HepG2 (cell line): ENCODE results near the gene CENPW. TPM values are rescaled to one million over a fixed set of nuclear protein-coding genes. Genes with fewer than 3 reads are reported as not detected.

Experiments used
- CBX1 ChIP-seq: IDR thresholded peaks from one replicate; pipeline ENCODE4 v1.6.1; 2016; ENCODE audit warnings: antibody characterized with exemption, low read depth
- HOXA9 ChIP-seq: sonication (generic); formaldehyde crosslinking; IDR thresholded peaks from 2 replicates; pipeline ENCODE4 v1.8.1; 2022; ENCODE audit warnings: missing genetic modification reagents, mild to moderate bottlenecking, moderate library complexity, borderline replicate concordance
- KLF15 ChIP-seq: sonication (generic); formaldehyde crosslinking; IDR thresholded peaks from 2 replicates; pipeline ENCODE4 v1.8.1; 2023; ENCODE audit warnings: borderline replicate concordance, mild to moderate bottlenecking, inconsistent platforms, missing genetic modification reagents, mixed read lengths
- MED8 ChIP-seq: sonication (generic); formaldehyde crosslinking; IDR thresholded peaks from 2 replicates; pipeline ENCODE4 v1.8.1; 2023; ENCODE audit warnings: mild to moderate bottlenecking, missing genetic modification reagents; ENCODE audit not compliant: insufficient replicate concordance
- MIXL1 ChIP-seq: IDR thresholded peaks from 2 replicates; pipeline ENCODE4 v1.6.1; 2016
- ZC3H13 ChIP-seq: sonication (generic); formaldehyde crosslinking; IDR thresholded peaks from 2 replicates; pipeline ENCODE4 v1.8.1; 2023; ENCODE audit warnings: mild to moderate bottlenecking, missing genetic modification reagents, moderate library complexity
- ZMYM4 ChIP-seq: sonication (generic); formaldehyde crosslinking; IDR thresholded peaks from 2 replicates; pipeline ENCODE4 v1.8.1; 2023; ENCODE audit warnings: mild to moderate bottlenecking, missing genetic modification reagents
- ZNF326 ChIP-seq: sonication (generic); formaldehyde crosslinking; IDR thresholded peaks from 2 replicates; pipeline ENCODE4 v1.4.0; 2020; ENCODE audit warnings: missing genetic modification reagents, borderline replicate concordance
- ZNF34 ChIP-seq: sonication (generic); formaldehyde crosslinking; IDR thresholded peaks from 2 replicates; pipeline ENCODE4 v1.4.0; 2020; ENCODE audit warnings: mild to moderate bottlenecking, missing genetic modification reagents, borderline replicate concordance
- ZNF460 ChIP-seq: sonication (generic); formaldehyde crosslinking; IDR thresholded peaks from 2 replicates; pipeline ENCODE4 v1.5.1; 2020; ENCODE audit warnings: missing genetic modification reagents, mild to moderate bottlenecking, borderline replicate concordance
- ZNF501 ChIP-seq: sonication (generic); formaldehyde crosslinking; IDR thresholded peaks from 2 replicates; pipeline ENCODE4 v1.5.1; 2020; ENCODE audit warnings: mild to moderate bottlenecking, moderate library complexity, missing genetic modification reagents
- polyA plus RNA-seq, 8 experiments: library from polyadenylated mRNA; depleted of rRNA in 3 of 8; stranded (reverse) in 7 of 8; unstranded in 1 of 8; fragments of >200 nt; fragmentation: Illumina TruSeq in 4 of 8; extraction: Trizol in 4 of 8; gene quantifications; 2 replicates each; pipeline versions ENCODE4 v1.2.1 to v1.2.3, GENCODE V29; 2011 to 2016; ENCODE audit warnings: low read depth in 4 of 8, missing spikeins in 1 of 8, mixed read lengths in 1 of 8; ENCODE audit not compliant: insufficient read depth in 1 of 8
- total RNA-seq, 5 experiments: library from RNA; depleted of rRNA; stranded (reverse); fragments of >200 nt; fragmentation: Illumina TruSeq; extraction: Trizol; gene quantifications; 2 replicates each; pipeline ENCODE4 v1.2.3, GENCODE V29; 2016; ENCODE audit warnings: low read depth in 1 of 5
- TF ChIP-seq, protein P1 (sequence below): IDR thresholded peaks from 2 replicates; pipeline ENCODE4 v1.4.0; 2020; ENCODE audit warnings: mild to moderate bottlenecking, missing genetic modification reagents
- TF ChIP-seq, protein P2 (sequence below): sonication (generic); formaldehyde crosslinking; IDR thresholded peaks from 2 replicates; pipeline ENCODE4 v1.4.0; 2020; ENCODE audit warnings: missing genetic modification reagents, borderline replicate concordance
- TF ChIP-seq, protein P3 (sequence below): sonication (generic); formaldehyde crosslinking; IDR thresholded peaks from 2 replicates; pipeline ENCODE4 v1.8.0; 2022; ENCODE audit warnings: missing genetic modification reagents, mild to moderate bottlenecking, borderline replicate concordance
- TF ChIP-seq, protein P4 (sequence below): sonication (generic); formaldehyde crosslinking; IDR thresholded peaks from 2 replicates; pipeline ENCODE4 v1.8.1; 2023; ENCODE audit warnings: mild to moderate bottlenecking, missing genetic modification reagents, borderline replicate concordance
- TF ChIP-seq, protein P5 (sequence below): IDR thresholded peaks from 2 replicates; pipeline ENCODE4 v1.6.1; 2018; ENCODE audit warnings: missing genetic modification reagents, mild to moderate bottlenecking, missing compliant biosample characterization
- TF ChIP-seq, protein P6 (sequence below), 2 experiments: fragments of 450-650 bp in 1 of 2; sonication (generic) in 1 of 2; formaldehyde crosslinking; IDR thresholded peaks; 2 replicates each; pipeline versions ENCODE4 v1.5.0 to v1.8.0; 2020 to 2022; ENCODE audit warnings: mild to moderate bottlenecking in 1 of 2, missing genetic modification reagents in 1 of 2
- TF ChIP-seq, protein P7 (sequence below): sonication (generic); formaldehyde crosslinking; IDR thresholded peaks from 2 replicates; pipeline ENCODE4 v1.5.0; 2020; ENCODE audit warnings: mild to moderate bottlenecking, low read depth, missing genetic modification reagents, borderline replicate concordance

CENPW gene
- total and polyA plus RNA-seq, 2 of the 13 experiments (the other 11 are each of a cell fraction or from before 2014, with no cell fraction given), result 8.6 to 94.7 TPM

DNA sequence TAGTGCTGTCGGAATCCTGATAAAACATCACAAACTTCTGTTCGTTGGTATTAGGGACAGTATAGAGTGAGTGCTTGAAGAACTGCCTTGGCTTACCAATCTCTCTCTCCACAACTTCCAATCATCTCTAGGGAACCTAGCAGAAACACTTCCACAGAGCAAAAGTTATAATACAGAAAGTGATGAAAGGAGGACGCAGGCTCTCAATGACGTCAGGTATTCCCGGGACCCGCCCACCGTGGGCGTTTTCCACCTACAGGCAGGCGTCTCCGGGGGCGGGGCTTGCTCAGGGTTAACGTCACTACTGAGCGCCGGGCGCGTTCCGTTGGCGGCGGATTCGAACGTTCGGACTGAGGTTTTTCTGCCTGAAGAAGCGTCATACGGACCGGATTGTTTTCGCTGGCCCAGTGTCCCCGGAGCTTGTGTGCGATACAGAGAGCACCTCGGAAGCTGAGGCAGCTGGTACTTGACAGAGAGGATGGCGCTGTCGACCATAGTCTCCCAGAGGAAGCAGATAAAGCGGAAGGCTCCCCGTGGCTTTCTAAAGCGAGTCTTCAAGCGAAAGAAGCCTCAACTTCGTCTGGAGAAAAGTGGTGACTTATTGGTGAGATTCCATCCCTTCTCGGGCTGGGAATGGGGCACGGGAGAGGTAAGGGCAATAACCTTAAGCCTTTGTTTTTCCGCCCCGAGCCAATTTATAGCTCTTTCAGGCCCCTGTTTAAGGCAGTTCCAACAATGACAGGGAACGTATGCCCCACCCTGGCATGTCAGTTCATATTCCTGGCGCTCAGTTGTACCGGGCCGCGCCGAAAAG, at the start of gene CENPW (continued):
- TF ChIP-seq KLF15 (peak; percentile 63; the same call in 1 of the 2 replicates), ZNF34 (CRISPR knock-in tag) (no peak), ZNF501 (CRISPR knock-in tag) (peak; percentile 85), MED8 (CRISPR knock-in tag) (no peak), CBX1 (peak; percentile 89), MIXL1 (CRISPR knock-in tag) (peak; percentile 69; the same call in 1 of the 2 replicates), ZC3H13 (CRISPR knock-in tag) (no peak), HOXA9 (no peak), ZMYM4 (peak; percentile 99), ZNF460 (no peak), ZNF326 (CRISPR knock-in tag) (no peak)
- TF ChIP-seq, protein P1, sequence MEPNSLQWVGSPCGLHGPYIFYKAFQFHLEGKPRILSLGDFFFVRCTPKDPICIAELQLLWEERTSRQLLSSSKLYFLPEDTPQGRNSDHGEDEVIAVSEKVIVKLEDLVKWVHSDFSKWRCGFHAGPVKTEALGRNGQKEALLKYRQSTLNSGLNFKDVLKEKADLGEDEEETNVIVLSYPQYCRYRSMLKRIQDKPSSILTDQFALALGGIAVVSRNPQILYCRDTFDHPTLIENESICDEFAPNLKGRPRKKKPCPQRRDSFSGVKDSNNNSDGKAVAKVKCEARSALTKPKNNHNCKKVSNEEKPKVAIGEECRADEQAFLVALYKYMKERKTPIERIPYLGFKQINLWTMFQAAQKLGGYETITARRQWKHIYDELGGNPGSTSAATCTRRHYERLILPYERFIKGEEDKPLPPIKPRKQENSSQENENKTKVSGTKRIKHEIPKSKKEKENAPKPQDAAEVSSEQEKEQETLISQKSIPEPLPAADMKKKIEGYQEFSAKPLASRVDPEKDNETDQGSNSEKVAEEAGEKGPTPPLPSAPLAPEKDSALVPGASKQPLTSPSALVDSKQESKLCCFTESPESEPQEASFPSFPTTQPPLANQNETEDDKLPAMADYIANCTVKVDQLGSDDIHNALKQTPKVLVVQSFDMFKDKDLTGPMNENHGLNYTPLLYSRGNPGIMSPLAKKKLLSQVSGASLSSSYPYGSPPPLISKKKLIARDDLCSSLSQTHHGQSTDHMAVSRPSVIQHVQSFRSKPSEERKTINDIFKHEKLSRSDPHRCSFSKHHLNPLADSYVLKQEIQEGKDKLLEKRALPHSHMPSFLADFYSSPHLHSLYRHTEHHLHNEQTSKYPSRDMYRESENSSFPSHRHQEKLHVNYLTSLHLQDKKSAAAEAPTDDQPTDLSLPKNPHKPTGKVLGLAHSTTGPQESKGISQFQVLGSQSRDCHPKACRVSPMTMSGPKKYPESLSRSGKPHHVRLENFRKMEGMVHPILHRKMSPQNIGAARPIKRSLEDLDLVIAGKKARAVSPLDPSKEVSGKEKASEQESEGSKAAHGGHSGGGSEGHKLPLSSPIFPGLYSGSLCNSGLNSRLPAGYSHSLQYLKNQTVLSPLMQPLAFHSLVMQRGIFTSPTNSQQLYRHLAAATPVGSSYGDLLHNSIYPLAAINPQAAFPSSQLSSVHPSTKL (CRISPR knock-in tag), result peak; percentile 81
- TF ChIP-seq, protein P2, sequence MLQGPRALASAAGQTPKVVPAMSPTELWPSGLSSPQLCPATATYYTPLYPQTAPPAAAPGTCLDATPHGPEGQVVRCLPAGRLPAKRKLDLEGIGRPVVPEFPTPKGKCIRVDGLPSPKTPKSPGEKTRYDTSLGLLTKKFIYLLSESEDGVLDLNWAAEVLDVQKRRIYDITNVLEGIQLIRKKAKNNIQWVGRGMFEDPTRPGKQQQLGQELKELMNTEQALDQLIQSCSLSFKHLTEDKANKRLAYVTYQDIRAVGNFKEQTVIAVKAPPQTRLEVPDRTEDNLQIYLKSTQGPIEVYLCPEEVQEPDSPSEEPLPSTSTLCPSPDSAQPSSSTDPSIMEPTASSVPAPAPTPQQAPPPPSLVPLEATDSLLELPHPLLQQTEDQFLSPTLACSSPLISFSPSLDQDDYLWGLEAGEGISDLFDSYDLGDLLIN, result 0 out of 2 replicates have a peak, but pooled peaks have one; percentile 20
- TF ChIP-seq, protein P3, sequence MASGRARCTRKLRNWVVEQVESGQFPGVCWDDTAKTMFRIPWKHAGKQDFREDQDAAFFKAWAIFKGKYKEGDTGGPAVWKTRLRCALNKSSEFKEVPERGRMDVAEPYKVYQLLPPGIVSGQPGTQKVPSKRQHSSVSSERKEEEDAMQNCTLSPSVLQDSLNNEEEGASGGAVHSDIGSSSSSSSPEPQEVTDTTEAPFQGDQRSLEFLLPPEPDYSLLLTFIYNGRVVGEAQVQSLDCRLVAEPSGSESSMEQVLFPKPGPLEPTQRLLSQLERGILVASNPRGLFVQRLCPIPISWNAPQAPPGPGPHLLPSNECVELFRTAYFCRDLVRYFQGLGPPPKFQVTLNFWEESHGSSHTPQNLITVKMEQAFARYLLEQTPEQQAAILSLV, result peak; percentile 72; the same call in 1 of the 2 replicates
- TF ChIP-seq, protein P4, sequence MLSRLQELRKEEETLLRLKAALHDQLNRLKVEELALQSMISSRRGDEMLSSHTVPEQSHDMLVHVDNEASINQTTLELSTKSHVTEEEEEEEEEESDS (CRISPR knock-in tag), result no peak
- TF ChIP-seq, protein P5, sequence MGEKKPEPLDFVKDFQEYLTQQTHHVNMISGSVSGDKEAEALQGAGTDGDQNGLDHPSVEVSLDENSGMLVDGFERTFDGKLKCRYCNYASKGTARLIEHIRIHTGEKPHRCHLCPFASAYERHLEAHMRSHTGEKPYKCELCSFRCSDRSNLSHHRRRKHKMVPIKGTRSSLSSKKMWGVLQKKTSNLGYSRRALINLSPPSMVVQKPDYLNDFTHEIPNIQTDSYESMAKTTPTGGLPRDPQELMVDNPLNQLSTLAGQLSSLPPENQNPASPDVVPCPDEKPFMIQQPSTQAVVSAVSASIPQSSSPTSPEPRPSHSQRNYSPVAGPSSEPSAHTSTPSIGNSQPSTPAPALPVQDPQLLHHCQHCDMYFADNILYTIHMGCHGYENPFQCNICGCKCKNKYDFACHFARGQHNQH (CRISPR knock-in tag), result peak; percentile 82
- TF ChIP-seq, protein P6, sequence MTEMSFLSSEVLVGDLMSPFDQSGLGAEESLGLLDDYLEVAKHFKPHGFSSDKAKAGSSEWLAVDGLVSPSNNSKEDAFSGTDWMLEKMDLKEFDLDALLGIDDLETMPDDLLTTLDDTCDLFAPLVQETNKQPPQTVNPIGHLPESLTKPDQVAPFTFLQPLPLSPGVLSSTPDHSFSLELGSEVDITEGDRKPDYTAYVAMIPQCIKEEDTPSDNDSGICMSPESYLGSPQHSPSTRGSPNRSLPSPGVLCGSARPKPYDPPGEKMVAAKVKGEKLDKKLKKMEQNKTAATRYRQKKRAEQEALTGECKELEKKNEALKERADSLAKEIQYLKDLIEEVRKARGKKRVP (CRISPR knock-in tag; IDR thresholded peaks at IDR 0.05), result peak in 1 of 2 experiments; percentile 45; a peak in 1 of 4 replicates
- TF ChIP-seq, protein P7, sequence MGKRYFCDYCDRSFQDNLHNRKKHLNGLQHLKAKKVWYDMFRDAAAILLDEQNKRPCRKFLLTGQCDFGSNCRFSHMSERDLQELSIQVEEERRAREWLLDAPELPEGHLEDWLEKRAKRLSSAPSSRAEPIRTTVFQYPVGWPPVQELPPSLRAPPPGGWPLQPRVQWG, result no peak
